ENCODE results near the gene PPP1R9B. TPM values are rescaled to one million over a fixed set of nuclear protein-coding genes. Genes with fewer than 3 reads are reported as not detected.

Gene PPP1R9B
- total RNA-seq, 4 donors from 2014 or later = 28.6 to 37.2 (median 31.9) TPM

GRCh38 chr17:50192618-50193291 lies 42.3 kb upstream of the PPP1R9B start:
- Histone ChIP-seq H3K27me3 (no peaks in the 10 kb centered on the region), H3K36me3 (peaks cover 0 to 37% of the 10 kb centered on the region in 2 donors), H3K4me1 (no peaks in the 10 kb centered on the region), H3K9me3 (no peaks in the 10 kb centered on the region), H3K27ac (no peak overlapping the region), H3K4me3 (replicated peaks in 1 of 3) (no peak overlapping the region)
- intact Hi-C loops (cut with DNase I) = no loop called here
- 83 to 91% methylated on average over 16 of the region's 16 CpGs for WGBS, 2 donors
- no peak for DNase-seq
- TF ChIP-seq POLR2A (IDR thresholded peaks at IDR 0.05) (no peak), CTCF (IDR thresholded peaks at IDR 0.05) (no peak)

- intact Hi-C loops (cut with DNase I) = no loop called here
- no peak overlapping the region for H3K27ac ChIP-seq
- no peak overlapping the region for H3K4me3 ChIP-seq (replicated peaks in 1 of 3)
- H3K9me3 ChIP-seq = no peaks in the 10 kb centered on the region
- peaks cover 0 to 37% of the 10 kb centered on the region in 2 donors for H3K36me3 ChIP-seq
- TF ChIP-seq POLR2A (IDR thresholded peaks at IDR 0.05) (no peak), CTCF (IDR thresholded peaks at IDR 0.05) (no peak)
- 73 to 82% methylated on average over 4 of the region's 4 CpGs for WGBS, 2 donors
- no peaks in the 10 kb centered on the region for H3K4me1 ChIP-seq
- no peak for DNase-seq
- no peaks in the 10 kb centered on the region for H3K27me3 ChIP-seq
These were observed 41.7 kb upstream of the PPP1R9B start for GRCh38 chr17:50192144-50192617.

- WGBS, 2 donors = 71 to 80% methylated on average over 19 to 21 of the region's 21 CpGs
- H3K27me3 ChIP-seq = no peaks in the 10 kb centered on the region
- TF ChIP-seq CTCF (IDR thresholded peaks at IDR 0.05) = no peak
- TF ChIP-seq POLR2A (IDR thresholded peaks at IDR 0.05) = no peak
- H3K4me1 ChIP-seq = no peaks in the 10 kb centered on the region
- H3K36me3 ChIP-seq = peaks cover 0 to 38% of the 10 kb centered on the region in 2 donors
- intact Hi-C loops (cut with DNase I) = no loop called here
- DNase-seq = no peak
- H3K4me3 ChIP-seq (replicated peaks in 1 of 3) = no peak overlapping the region
- no peaks in the 10 kb centered on the region for H3K9me3 ChIP-seq
- no peak overlapping the region for H3K27ac ChIP-seq
These were observed 41.1 kb upstream of the PPP1R9B start for GRCh38 chr17:50191359-50192143.

GRCh38 chr17:50190603-50191358 lies 40.3 kb upstream of the PPP1R9B start:
- TF ChIP-seq CTCF (IDR thresholded peaks at IDR 0.05) = no peak
- no peak for TF ChIP-seq POLR2A (IDR thresholded peaks at IDR 0.05)

More at GRCh38 chr17:50190603-50191358, 40.3 kb upstream of the PPP1R9B start:
- peaks cover 0 to 35% of the 10 kb centered on the region in 2 donors for H3K36me3 ChIP-seq
- H3K4me1 ChIP-seq = no peaks in the 10 kb centered on the region
- intact Hi-C loops (cut with DNase I) = no loop called here
- H3K27ac ChIP-seq = no peak overlapping the region
- WGBS, 2 donors = 92 to 98% methylated on average over 6 of the region's 8 CpGs
- no peak overlapping the region for H3K4me3 ChIP-seq (replicated peaks in 1 of 3)
- no peaks in the 10 kb centered on the region for H3K27me3 ChIP-seq
- no peaks in the 10 kb centered on the region for H3K9me3 ChIP-seq
- no peak for DNase-seq
